Middle frontal gyrus (tissue), 1 donor: Measurements from ENCODE around the gene PPP1R9A.

Experiments
- DNase-seq: peaks from one replicate; pipeline ENCODE4 v3.0.0-alpha.2; 2015; ENCODE audit warnings: low spot score; ENCODE audit errors: extremely low spot score

Gene PPP1R9A

GRCh38 chr7:94907026-94907810 is at the start of gene PPP1R9A:
TSS of gene PPP1R9A (plus strand) at chr7:94907594. CDS start at chr7:94910114, 2,520 bp downstream.
- peak; percentile 22 for DNase-seq

DNA sequence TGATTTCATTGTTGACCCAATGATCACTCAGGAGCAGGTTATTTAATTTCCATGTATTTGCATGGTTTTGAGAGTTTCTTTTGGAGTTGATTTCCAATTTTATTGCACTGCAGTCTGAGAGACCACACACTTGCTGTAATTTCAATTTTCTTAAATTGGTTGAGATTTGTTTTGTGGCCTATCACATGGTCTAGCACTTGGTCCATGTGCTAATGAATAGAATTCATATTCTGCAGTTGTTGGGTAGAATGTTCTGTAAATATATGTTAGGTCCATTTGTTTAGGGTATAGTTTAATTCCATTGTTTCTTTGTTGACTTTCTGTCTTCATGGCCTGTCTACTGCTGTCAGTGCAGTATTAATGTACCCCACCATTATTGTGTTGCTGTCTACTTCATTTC is 36.3 kb upstream of the PPP1R9A start:
- DNase-seq: no peak

DNA sequence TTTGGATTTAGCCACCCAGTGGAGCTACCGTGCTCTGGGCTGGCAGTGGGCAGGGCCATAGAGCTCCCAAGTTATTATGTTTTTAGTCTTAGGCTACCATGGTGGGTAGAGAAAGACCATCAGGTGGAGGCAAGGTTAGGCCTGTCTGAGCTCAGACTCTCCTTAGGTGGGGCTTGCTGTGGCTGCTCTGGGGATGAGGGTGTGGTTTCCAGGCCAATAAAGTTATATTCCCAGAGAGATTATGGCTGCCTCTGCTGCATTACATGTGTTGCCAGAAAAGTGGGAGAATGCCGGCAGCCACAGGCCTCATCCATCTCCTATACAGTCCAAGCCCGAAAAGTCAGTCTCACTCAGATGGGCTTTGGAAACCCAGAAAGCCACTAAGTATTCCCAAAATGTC is 34.2 kb upstream of the PPP1R9A start:
- DNase-seq: no peak

DNA sequence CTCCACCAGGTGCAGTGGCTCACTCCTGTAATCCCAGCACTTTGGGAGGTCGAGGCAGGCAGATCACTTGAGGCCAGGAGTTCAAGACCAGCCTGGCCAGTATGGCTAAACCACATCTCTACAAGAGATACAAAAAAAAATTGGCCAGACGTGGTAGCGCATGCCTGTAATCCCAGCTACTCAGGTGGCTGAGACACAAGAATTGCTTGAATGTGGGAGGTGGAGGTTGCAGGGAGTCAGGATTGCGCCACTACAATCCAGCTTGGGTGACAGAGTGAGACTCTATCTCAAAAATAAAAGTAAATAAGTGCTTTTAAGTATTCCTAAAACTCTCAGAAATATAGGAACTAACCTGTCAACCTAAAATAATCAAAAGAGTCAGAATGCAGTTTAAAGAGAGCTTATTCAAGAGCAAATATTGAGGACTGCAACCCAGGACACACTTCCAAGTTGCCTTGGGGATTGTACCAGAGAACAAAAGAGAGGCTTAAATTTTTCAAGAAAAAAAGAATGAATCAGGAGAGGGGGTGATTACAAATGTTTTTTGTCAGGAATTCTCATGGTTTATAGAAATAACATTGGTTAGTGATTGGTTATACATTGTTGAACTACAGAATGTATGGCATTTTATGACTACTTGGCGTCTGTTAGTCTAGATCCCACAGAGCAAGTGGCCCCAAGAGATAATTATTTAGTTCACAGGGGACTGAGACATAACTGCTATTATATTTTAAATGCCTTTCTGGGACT is 33.2 kb upstream of the PPP1R9A start:
- no peak for DNase-seq

GRCh38 chr7:94875201-94875600 is 32.2 kb upstream of the PPP1R9A start:
- no peak for DNase-seq

- no peak for DNase-seq
Observed at GRCh38 chr7:94877731-94878670, 29.4 kb upstream of the PPP1R9A start.

DNA sequence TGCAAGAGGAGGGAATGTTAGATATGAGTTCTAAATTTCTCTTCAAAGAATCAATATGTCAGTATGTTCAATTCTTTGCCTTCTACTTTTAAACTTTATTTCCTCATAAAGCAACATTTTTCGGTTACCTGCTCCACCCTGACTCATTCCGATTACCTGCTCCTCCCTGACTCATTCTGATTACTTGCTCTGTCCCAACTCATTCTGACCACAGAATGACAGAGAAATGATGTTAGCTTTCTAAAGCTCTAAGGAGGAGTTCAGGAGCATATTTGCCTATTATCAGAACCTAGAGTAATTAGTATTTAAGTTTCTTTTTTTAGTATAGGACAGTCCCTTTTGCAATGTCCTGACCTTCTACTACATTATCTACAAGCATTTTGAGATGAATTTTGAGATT is 24.5 kb upstream of the PPP1R9A start:
- DNase-seq: no peak

- no peak for DNase-seq
Observed at GRCh38 chr7:94883616-94884015, 23.8 kb upstream of the PPP1R9A start.

DNA sequence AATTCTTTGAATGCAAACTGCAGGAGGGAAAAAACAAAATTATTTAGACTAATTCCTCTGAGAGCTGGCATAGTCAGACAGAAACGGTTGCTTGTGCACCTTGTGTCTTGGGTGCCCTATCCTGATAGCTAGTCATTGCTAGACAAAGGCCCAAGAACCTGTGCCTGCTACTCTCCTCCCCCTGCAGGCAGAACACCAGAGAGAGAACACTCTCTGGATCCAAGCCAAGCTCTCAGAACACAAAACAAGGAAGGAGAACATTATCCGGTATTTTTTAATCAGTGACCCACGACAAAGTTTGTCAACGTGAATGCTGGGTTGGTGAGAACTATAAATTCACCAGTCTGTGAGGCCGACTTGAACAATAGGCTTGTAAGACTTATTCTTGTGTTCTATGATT is 18.8 kb upstream of the PPP1R9A start:
- DNase-seq: no peak

DNA sequence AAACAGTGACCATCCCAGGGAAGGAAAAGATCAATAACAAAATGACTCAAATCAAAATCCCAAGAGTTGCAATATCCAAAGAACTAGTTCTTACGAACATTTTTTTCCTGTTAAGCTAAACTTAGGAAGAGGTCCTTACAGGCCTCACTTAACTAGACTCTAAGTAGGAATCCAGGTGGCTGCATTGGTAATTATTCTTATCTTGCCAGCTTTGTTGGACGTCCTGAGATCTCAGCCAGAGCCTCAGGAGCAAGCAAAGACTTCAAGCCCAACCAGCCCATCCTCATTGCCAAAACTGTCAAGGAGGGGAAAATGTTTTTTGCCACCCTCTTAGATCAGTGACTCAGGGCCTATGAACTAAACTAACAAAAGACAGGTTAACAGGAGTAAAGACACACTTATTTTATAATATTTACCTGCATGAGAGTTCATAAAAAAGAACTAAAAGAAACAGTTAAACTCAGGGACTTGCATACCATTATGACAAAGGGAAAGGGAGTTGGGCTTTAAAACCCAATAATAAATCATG is 18.3 kb upstream of the PPP1R9A start:
- no peak for DNase-seq

- no peak for DNase-seq
Observed at GRCh38 chr7:94890216-94890615, 17.2 kb upstream of the PPP1R9A start.

DNA sequence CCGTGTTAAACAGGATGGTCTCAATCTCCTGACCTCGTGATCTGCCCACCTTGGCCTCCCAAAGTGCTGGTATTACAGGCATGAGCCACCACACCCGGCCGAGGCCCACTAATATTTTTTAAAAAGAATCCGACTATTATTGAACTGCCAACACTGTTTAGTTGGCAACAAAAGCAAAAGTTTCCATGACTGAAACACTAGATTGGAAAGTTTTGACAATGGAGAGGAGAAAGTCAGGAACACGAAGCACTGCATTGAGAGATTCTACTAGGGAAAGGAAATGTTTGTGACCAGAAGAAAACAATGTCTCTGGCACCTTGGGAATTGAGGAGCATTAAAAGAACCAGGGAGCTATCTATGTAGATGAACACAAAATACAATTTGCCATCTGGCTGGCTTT is 13.7 kb upstream of the PPP1R9A start:
- DNase-seq: no peak

DNA sequence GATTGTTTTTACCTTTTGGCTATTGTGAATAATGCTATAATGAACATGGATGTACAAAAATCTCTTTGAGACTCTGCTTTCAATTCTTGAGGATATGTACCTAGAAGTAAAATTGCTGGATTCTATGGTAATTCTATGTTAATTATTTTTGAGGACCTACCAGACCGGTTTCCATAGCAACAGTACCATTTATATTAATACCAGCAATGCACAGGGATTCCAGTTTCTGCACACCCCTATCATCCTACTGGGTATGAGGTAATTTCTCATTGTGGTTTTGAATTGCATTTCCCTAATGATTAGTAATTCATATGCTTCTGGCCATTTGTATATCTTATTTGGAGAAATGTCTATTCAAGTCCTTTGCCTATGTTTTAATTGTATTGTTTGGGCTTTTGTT is 9.9 kb upstream of the PPP1R9A start:
- no peak for DNase-seq

DNA sequence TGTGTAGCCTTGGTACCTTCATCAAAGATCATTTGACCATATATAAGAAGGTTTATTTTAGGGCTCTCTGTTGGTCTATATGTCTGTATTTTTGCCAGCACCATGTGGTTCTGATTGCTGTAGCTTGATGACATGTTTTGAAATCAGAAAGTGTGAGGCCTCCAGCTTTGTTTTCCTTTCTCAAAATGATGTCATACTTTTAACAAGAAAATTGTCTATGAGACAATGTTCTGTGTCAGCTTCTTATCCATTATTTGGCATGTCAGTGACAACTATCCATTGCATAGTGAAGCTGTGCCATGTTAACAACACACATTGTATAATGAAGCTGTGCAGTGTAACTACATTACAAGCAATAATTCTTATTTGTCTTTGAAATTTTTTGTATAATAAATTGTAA is 9.1 kb upstream of the PPP1R9A start:
- no peak for DNase-seq

DNA sequence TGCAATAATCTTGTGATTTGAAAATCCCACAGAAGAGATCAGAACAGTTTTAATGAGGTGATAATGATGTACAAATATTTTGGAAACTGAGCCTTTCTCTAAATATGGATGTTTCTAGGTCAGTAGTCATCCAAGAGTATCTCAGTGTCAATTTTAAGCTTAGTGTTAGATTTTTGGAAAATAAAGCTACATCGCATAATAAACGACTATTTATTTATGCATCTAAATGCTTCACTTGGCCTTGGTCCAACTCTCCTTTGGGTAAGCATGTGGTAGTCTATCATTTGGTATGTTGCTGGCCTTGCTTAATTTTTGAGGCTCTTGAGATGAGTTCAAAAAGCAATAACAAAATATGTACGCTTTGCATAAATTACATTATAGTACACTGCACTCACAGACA is 5.4 kb upstream of the PPP1R9A start:
- DNase-seq: no peak

DNA sequence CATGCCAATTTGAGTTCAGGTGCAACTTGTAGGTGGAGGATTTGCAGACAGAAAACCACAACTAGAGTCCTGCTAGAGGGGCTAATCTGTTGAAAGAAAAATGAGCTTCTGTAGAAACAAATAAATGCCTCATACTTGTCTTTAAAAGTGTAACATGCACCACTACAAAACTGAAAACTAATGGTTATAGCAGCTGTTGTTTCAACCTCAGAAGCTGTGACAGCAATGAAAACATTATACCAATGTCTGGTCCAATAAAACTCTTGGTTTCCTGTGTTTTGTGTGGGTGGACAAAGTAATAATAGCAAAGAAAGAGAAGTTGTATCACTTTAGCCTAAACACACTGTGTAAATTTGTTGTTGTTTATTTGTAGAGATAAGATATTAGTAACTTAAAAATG is 3.4 kb upstream of the PPP1R9A start:
- DNase-seq: no peak

- no peak for DNase-seq
Observed at GRCh38 chr7:94904982-94905381, 2.4 kb upstream of the PPP1R9A start.

- peak; percentile 14 for DNase-seq
Observed at GRCh38 chr7:94906065-94906851, 1.1 kb upstream of the PPP1R9A start.

DNA sequence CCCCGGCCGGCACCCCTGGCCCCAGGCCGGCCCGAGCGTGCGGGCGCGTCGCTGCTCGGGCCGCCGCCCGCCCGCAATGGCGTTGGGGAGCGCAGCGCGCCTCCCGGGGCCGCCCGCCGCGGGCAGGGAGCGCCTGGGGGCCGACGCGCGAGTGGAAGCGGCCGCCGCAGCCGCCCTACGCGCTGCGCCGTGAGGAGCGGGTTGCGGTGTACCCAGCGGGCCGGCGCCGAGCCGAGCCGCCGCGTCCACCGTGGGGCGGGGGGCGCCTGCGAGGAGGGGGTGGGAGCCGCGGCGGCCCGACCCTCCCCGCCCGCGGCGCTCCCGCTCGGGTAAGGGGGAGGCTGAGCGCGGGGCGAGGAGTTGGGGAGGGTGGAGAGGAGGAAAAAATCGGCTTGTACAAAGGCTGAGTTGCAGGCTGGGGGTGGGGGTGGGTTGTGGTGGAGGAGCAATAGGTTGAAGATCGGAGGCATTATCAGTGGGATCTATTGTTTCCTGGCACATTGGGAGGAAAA is 473 bp downstream of the PPP1R9A start:
- no peak for DNase-seq
